HG03095 (cell line): ENCODE measurements around the gene OR5K1.

Experiments
- ATAC-seq: cut with Tn5 transposase; IDR thresholded peaks from one replicate; pipeline ENCODE4 v1.9.1; 2021; ENCODE audit warnings: moderate library complexity; ENCODE audit not compliant: unreplicated experiment

OR5K1 gene

GRCh38 chr3:98462901-98463300 lies at the start of gene OR5K1:
TSS of gene OR5K1 (plus strand) at chr3:98463201. CDS start at chr3:98469577, 6,376 bp downstream.
- ATAC-seq = no peak

GRCh38 chr3:98432575-98432974 lies 30.4 kb upstream of the OR5K1 start:
- ATAC-seq = no peak

GRCh38 chr3:98433764-98434163 lies 29.2 kb upstream of the OR5K1 start:
- ATAC-seq = no peak

GRCh38 chr3:98434412-98434811 lies 28.6 kb upstream of the OR5K1 start:
- no peak for ATAC-seq

GRCh38 chr3:98440283-98440682 lies 22.7 kb upstream of the OR5K1 start:
- ATAC-seq = no peak

- ATAC-seq = peak; percentile 80
Measured at GRCh38 chr3:98445949-98446406, 17.0 kb upstream of the OR5K1 start.

- peak; percentile 34 for ATAC-seq
Measured at GRCh38 chr3:98449606-98450193, 13.3 kb upstream of the OR5K1 start.

- ATAC-seq = no peak
Measured at GRCh38 chr3:98450372-98450771, 12.6 kb upstream of the OR5K1 start.

- ATAC-seq = no peak
Measured at GRCh38 chr3:98453827-98454226, 9.2 kb upstream of the OR5K1 start.

- ATAC-seq = no peak
Measured at GRCh38 chr3:98454929-98455328, 8.1 kb upstream of the OR5K1 start.

GRCh38 chr3:98457543-98457942 lies 5.5 kb upstream of the OR5K1 start:
- ATAC-seq = no peak

GRCh38 chr3:98460220-98460619 lies 2.8 kb upstream of the OR5K1 start:
- ATAC-seq = no peak

GRCh38 chr3:98482717-98483482 lies 19.9 kb downstream of the OR5K1 start:
- no peak for ATAC-seq

- ATAC-seq = no peak
Measured at GRCh38 chr3:98483626-98484025, 20.6 kb downstream of the OR5K1 start.

- no peak for ATAC-seq
Measured at GRCh38 chr3:98497381-98497780, 34.4 kb downstream of the OR5K1 start, which contains the start of gene OR5K2. TSS of gene OR5K2 (plus strand) at chr3:98497681. CDS start at chr3:98497681, 0 bp downstream.

GRCh38 chr3:98500019-98500418 lies 37.0 kb downstream of the OR5K1 start:
- no peak for ATAC-seq

- no peak for ATAC-seq
Measured at GRCh38 chr3:98501270-98501669, 38.3 kb downstream of the OR5K1 start.

GRCh38 chr3:98501863-98502576 lies 39.0 kb downstream of the OR5K1 start:
- ATAC-seq = no peak

- no peak for ATAC-seq
Measured at GRCh38 chr3:98504539-98504938, 41.5 kb downstream of the OR5K1 start.

GRCh38 chr3:98508582-98508981 lies 45.6 kb downstream of the OR5K1 start:
- ATAC-seq = no peak

- ATAC-seq = no peak
Measured at GRCh38 chr3:98512576-98512975, 49.6 kb downstream of the OR5K1 start.

- ATAC-seq = no peak
Measured at GRCh38 chr3:98513091-98513511, 50.1 kb downstream of the OR5K1 start.
